ENCODE data around the gene TTC16.

Gene TTC16

DNA sequence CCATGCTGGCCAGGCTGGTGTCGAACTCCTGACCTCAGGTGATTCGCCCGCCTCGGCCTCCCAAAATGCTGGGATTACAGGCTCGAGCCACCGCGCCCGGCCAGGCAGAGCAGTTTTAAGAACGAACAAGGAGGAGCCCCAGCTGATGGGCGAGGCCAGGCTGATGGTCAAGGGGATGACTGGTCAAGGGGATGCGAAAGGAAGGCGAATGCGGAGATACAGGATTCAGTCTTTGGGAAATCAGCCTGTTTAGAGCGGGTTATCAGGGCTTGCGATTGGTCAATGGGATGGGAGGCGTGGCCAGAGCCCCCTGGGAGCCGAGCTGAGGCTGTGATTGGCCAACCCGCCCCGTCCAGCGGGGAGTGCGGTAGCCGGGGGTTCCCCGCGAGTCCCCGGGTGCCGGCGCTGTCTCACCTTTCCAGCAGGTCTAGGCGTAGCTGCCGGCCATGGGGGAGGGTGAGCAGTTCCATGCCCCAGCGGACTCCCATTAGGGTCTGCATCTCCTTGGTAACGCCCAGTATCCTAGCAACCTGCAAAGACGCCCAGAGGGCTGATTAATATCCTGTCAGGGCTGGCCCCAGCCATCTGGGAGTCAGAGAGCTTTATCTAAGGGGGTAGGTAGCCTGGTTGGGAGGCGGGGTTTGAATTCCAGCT lies 26.7 kb downstream of the TTC16 start:
- no peak for DNase-seq (ENCODE audit: low spot score)
- TF ChIP-seq, protein P1, sequence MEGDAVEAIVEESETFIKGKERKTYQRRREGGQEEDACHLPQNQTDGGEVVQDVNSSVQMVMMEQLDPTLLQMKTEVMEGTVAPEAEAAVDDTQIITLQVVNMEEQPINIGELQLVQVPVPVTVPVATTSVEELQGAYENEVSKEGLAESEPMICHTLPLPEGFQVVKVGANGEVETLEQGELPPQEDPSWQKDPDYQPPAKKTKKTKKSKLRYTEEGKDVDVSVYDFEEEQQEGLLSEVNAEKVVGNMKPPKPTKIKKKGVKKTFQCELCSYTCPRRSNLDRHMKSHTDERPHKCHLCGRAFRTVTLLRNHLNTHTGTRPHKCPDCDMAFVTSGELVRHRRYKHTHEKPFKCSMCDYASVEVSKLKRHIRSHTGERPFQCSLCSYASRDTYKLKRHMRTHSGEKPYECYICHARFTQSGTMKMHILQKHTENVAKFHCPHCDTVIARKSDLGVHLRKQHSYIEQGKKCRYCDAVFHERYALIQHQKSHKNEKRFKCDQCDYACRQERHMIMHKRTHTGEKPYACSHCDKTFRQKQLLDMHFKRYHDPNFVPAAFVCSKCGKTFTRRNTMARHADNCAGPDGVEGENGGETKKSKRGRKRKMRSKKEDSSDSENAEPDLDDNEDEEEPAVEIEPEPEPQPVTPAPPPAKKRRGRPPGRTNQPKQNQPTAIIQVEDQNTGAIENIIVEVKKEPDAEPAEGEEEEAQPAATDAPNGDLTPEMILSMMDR (IDR thresholded peaks at IDR 0.05; ENCODE audit: extremely low read depth, insufficient read depth, missing control alignments): no peak
- in situ Hi-C loops (cut with MboI; ENCODE audit: low pct_unique_long_range_greater_than_20kb, low sequenced_read_pairs, unreplicated experiment): no loop called here

GRCh38 chr9:127744398-127745110 lies 28.7 kb downstream of the TTC16 start:
- DNase-seq (ENCODE audit: low spot score): no peak
- TF ChIP-seq, protein P1 (IDR thresholded peaks at IDR 0.05; ENCODE audit: extremely low read depth, insufficient read depth, missing control alignments): no peak
- in situ Hi-C loops (cut with MboI; ENCODE audit: low pct_unique_long_range_greater_than_20kb, low sequenced_read_pairs, unreplicated experiment): no loop called here

GRCh38 chr9:127746959-127747569 lies 31.2 kb downstream of the TTC16 start:
- DNase-seq (ENCODE audit: low spot score): no peak
- in situ Hi-C loops (cut with MboI; ENCODE audit: low pct_unique_long_range_greater_than_20kb, low sequenced_read_pairs, unreplicated experiment): no loop called here
- TF ChIP-seq, protein P1 (IDR thresholded peaks at IDR 0.05; ENCODE audit: extremely low read depth, insufficient read depth, missing control alignments): no peak

DNA sequence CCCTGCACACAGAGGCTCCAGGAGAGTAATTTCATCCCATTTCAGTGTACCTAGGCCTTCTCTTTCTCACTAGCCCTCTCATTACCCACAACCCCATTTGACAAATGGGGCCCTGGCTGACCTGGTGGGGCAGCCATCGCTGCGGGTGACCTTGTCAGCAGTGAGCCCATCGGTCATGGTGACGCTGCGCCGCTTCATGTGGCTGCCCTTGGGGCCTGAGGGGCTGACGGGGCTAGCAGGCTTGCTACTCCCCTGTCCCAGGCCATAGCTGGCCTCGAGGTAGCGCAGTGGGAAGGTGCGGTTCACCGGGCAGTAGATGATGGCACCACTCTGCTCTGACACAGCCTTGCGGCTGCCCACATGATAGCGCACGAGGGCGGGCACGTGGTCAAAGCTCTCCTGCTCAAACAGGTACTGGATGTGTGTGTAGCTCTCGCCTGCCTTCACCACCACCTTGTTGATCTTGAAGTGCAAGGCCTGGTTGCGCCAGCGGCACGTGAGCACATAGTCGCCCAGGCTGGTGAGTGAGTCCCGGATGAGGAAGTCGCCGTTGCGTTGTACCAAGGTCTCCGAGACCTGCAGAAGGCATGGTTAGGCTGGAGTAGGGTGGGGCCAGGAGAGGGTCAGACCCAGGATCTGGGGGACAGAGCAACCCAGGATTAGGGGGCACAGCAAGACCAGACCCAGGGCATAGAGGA lies 33.4 kb downstream of the TTC16 start:
- DNase-seq (ENCODE audit: low spot score): no peak
- in situ Hi-C loops (cut with MboI; ENCODE audit: low pct_unique_long_range_greater_than_20kb, low sequenced_read_pairs, unreplicated experiment): no loop called here
- TF ChIP-seq, protein P1 (IDR thresholded peaks at IDR 0.05; ENCODE audit: extremely low read depth, insufficient read depth, missing control alignments): no peak

DNA sequence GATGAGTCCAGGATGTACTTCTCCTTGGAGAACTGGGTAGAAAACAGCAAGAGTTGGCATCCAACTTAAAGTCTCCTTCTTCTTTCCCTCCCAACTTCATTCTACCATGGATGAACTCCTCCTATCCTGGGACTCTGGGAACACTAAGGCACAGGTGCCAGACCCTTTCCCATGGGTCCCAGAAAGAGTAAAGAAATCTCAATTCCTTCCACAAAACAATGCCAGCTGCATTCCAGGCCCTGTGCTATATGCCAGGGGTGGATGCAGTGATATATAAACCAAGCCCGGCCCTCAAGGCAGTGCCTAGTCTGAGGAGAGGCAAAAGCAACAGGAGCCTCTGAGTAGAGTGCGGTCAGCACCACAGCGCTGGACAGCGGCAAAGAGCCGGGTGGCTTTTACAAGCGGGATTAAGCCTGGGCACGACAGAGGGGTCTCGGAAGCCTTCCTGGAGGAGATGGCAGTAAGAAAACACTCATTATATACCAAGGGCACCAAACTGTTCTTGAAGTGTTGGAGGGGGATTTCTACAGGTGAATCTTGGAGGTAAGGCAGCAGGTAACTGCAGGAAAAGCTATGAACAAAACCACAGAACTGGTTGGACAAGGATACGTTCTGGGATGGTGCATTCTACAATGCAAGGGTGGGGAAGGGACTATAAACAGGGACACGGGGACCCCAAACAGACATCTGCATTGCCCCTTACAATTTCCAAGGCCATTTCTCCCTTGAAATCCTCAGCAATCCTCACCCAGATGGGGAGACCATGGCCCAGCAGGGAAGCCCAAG lies 35.6 kb downstream of the TTC16 start:
- no peak for DNase-seq (ENCODE audit: low spot score)
- TF ChIP-seq, protein P1 (IDR thresholded peaks at IDR 0.05; ENCODE audit: extremely low read depth, insufficient read depth, missing control alignments): no peak
- in situ Hi-C loops (cut with MboI; ENCODE audit: low pct_unique_long_range_greater_than_20kb, low sequenced_read_pairs, unreplicated experiment): no loop called here

- TF ChIP-seq, protein P1 (IDR thresholded peaks at IDR 0.05; ENCODE audit: extremely low read depth, insufficient read depth, missing control alignments): no peak
- DNase-seq (ENCODE audit: low spot score): no peak
- in situ Hi-C loops (cut with MboI; ENCODE audit: low pct_unique_long_range_greater_than_20kb, low sequenced_read_pairs, unreplicated experiment): no loop called here
Observed at GRCh38 chr9:127753148-127753547, 37.3 kb downstream of the TTC16 start.
